GOT3 (cell line): Measurements from ENCODE around the gene C10orf95.

Experiments used
- DNase-seq: peaks from one replicate; lab custom pipeline; 2025; ENCODE audit warnings: mixed read lengths; lab: John Stamatoyannopoulos, UW

Gene C10orf95

DNA sequence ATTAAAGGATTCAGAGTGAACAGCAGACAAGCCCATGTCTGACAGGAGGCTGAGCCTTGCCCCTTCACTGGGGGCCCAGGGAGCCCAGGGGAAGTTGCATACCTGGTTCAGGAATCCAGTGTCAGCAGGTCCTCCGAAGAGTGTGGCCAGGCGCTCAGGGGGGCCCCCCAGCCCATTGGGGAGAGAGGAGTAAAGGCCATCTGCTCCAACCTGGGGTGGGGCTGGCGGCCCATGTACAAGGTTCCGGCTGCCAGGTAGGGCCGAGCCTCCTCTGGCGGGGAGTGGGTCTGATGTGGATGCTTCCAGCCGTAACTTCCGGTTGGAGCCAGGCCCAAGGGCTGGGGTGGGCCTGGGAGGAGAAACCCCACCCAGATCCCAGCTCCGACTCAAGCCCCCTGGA is 35.1 kb downstream of the C10orf95 start:
- DNase-seq: no peak

DNA sequence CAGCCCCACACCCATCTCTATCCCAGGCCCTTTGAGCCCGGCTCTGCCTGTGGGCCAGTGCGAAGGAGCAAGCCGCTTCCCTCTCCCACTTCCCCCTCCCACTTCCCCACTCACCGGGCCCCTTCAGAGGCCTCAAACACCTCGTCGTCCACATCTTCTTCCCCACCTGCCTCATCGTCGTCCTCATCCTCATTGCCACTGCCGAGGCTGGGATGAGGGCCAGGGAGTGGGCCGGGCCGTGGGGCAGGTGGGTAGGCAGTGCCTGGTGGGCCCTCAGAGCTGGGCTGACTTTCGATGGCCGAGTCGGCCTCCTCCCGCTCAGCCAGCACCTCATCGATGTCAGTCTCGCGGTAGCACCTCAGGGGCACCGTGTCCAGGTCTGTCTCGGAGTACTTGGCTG is 36.6 kb downstream of the C10orf95 start:
- no peak for DNase-seq

DNA sequence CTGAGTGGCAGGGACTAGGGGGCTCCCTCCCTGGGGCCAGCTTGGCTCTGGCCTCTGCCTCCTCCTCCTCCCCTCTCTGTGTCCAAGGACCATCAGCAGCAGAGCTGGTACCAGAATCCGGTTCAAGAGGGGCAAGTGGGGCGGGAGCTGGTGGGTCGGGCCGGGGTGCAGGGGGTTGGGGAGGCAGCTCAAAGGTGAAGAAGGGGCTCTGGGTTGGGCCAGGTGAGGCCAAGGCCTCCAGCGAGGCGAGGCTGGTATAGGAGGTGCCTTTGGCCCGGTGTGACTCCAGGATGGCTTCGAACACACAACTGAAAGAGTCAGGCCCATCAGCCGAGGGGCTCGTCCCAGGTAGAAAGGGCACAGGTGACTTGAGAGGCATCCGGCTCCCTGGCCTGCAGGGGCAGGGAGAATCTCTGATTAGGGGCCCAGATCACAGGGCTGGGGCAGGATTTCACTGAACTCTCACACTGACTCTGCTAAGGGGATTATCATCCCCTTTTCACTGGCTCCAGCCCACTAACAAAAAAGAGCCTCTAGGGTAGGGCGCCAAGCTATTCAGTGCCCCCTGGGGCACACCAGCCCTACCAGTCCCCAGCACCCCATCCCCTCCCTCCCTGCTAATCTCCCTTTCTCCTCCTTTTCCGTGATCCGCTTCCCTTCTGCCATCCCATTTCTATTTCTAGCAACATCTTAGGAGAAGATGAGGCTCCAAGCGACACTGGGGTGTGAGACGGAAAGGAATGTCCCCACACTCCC is 37.4 kb downstream of the C10orf95 start:
- DNase-seq: no peak

DNA sequence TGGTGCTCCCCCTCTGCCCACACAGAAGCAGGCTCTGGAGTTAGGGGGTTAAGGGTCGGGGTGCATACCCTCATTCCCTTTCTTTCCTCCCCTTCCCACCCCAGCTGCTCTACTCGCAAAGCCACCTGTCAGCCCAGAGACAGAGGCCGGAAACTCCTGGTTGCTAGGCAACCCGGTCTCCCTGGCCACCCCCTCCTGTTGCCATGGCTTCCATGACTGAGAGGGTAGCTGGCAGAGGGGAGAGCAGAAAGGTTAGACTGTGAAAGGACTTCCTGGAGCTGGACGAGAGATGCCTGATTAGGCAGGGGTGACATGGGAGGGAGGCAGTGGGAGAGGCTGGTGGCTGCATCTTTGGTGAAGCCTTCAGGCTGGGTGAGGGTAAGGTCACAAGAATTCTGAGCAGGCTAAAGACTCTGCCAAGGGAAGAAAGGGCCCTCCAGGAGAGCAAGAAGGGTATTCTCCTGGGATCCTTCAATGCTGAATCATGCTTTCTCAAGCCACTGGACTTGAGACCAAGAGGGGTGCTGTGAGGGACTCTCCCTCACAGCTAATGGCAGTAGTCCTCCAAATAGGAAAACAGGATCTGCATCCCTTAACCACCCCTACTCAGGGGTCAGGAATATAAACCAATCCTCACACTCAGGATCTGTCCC is 38.2 kb downstream of the C10orf95 start:
- DNase-seq: no peak

DNA sequence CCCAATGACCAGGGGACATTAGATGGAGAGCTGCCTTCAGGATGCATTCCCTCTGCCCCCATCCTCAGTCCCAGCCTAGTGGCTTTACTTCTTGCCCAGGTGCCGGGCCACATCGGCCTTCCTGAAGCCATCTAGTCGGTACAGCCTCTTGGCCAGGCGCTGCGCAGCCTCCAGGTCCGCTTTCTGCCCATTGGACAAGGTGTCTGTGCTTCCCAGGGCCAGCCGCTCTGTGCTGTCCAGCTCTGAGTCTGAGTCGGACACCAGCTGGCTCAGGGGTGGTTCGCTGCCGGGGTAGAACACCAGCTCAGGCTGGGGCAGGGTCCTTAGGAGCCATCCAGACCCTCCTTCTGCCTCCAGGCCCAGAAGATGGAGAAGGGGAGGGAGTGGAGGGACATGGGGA is 39.0 kb downstream of the C10orf95 start:
- no peak for DNase-seq

DNA sequence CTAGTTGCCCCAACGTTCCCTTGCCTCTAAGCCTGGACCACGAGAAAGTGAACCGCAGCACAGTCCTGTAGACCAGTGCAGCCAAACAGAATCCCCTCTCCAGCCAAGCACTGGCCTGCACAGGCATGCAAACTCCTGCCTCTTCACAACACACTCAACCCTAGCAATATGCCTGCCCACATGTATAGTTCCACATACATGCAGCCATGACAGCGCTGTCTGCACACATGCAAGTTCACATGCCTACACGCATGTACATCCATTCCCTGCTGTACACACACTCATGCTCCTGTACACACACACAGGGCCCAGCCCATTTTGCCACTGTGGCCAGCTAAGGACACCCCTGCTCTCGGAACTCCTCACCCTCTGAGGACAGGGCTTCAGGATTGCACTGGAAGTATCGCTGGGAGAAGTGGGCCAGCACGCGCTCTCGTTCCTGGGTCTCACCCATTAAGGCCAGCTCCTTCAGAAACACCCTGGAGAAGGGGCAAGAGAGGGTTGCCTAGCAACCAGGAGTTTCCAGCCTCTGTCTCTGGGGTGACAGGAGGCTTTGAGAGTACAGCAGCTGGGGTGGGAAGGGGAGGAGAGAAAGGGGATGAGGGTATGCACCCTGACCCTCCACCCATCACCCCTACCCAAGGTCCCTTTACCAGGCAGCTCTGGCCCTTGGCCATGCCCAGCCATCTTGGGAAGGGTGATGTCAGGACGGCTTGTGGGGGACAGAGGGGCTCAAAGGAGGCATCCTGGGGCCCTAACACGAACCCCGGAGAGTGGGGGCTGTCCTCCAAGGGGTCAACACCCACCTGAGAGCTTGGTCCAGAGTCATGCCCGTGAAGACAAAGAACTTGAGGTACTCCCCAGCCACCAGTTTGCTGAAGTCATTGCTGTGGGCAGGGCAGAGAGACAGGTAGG is 39.7 kb downstream of the C10orf95 start:
- no peak for DNase-seq

DNA sequence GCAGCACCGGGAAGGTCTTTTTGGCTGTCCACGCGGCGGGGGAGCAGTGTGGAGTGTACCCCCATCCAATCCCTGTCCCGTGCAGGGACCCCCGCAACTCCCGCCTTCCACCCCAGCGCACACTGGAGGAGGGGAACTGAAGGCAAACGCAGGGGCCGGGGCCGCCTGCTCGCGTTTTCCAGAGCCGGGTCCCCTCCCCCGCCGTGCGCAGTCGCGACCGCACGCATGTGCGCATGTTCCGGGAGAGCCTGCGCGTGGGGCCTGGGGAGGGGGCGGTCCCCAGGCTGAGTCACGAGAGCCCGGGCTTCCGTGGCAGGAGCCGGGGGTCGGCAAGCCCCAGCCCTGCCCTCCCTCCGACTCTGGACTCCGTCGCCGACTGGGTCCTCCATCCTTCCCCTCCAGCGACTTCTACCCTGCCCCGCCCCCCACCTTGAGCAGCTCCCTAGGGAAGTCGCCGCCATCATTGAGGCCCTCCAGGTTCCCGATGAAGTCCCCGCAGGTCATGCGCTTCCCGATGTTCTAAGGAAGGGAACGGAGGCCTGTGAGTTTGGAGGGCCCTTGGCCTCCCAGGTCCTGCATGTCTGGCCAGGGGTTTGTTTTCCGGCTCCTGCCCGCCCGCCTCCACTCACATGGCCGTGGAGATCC is 40.8 kb downstream of the C10orf95 start:
- DNase-seq: no peak

DNA sequence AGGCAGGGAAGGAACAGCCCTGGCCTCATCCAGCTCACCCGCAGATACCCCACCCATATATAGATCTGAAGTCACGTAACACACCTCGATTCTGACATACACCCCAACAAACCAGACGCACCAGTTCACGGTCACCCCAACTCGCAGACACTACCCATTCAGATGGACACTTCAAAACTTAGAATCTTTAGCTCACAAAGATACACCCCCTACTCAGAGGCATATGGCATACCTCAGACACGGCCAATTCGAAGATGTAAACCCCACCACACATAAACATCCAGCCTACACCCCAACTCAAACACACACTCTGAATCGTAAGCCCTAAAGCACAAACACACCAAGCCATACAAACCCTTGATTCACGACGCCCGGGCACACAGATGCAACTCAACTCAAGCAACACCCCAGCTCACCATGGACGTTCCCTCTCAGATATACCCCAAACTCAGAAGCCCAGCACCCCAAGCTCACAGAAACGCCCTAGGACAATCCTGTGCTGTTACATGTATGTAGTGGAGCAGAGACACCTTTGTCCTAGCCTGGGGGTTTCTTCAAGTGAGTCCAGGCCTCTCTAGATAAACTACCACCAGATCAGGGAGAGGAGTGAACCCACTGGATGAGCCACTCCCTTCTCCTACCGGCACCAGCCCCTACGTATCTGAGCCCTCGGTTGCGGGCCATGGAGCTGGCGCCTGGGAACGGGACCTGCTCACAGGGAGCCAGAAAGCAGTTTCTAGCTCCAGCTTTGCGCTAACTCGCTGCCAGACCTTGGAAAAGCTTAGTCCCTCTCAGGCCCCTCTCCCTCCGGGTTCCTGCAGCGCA is 41.5 kb downstream of the C10orf95 start:
- DNase-seq: no peak

DNA sequence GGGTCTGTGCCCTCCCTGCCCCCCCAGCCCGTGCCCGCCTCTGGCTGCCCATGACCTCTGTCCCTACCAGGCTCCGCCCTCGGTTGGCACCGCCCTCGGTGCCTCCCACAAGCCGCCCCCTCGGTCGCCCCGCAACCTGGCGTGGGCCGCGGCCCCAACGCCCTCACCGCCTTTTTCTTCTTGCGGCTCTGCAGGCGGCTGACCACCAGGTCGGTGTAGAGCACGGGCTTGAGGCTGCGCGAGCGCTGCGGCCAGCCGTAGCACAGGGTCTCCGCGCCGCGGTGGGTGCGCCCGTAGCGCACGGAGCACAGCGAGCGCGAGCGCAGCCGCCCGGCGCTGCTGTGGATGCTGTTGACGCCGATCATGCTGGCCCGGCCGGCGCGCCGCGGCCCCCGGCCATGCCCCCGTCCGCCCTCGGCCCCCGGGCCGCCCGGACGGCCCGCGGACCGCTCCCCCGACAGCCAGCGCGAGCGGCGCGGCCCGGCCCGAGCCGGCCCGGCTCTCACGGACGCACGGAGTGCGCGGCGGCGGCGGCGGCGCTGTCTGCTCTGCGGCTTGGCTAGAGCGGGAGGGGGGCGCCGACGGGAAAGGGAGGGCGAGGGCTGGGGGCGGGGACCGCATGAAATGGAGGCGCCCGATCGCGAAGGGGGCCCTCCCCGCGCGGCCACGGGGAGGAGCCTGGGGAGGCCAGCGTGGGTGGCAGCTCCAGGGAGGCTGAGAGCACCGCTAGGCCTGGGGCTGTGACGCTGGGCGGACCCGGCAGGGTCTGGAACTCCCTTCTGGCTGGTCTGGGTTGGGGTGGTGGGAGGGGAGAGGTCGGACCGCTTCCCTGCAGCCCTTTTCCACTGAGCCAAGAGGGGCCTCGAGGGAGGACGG is 42.4 kb downstream of the C10orf95 start:
- DNase-seq: no peak

DNA sequence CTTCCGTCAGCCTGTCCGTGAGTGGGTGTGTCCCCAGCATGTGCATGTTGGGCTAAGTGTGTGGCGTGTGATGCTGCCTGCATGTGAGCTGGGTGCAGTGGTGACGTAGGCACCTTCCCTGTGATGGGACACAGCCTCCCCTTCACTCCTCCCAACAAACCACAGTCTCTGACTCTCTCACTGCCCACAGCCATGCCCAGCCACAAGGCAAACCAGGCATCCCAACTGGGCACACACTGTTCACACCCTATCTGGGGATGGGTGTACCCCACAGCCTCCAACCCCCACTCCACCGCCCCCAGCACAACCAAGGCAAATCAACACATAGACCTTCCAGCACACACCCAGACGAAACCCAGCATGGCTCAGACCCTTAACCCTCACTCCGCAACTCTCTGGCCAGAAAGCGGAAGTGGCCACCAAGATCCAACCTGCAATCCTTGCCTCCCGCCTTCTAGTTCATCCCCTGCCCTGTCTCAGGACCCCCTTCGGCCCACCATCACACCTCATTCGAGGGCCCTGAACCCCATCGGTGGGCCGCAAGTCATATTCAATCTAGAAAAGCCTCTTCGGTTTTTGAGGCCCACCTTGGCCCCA is 43.1 kb downstream of the C10orf95 start:
- no peak for DNase-seq

DNA sequence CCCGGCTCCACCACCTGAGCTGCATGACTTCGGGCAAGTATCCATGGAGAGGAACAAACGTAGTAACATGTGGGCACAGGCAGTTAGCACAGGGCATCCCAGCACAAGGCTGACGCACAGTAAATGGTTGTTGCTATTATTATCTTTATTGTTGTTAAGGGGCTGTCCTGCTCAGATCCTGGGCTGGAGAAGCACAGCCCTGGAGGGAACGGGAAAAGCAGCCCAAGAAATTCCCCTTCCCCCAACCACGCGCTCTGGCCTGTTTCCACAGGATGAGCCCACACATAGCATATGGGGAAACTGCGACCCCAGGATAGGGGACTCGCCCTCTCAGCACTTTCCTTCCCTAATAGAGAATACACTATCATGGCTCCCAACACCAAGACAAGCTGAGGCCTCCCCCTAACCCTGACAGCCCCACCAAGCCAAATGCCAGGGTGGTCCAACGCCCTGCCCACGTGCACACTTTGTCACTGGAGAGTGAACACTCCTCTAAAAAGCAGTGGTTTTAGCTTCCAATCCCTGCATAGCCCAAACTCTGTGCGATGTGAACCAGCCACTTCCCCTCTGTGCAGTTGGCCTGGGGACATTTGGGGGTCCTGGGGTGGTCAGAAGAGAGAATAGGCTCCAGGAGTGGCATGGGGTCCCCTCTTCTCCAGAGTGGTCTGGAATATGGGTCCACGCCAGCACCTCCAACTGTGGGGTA is 43.8 kb downstream of the C10orf95 start:
- DNase-seq: no peak

DNA sequence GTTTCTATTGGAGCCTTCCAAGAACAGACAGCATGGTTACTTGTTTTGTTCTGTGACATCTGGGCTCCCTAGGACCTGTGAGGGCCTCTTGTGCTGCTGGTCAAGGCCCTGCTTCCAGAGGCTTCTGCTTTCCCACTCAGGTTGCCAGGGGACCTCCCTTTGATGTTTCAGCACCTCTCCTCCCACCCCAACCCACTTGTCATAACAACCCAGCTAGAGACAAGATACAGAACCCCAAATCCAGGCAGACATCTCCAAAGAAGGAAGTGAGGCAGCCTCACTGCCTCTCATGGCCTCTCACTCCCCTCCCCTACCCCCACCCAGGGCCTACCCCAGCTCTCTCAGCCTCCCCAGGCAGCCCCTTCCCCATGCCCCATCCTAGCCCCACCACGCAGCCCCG is 44.5 kb downstream of the C10orf95 start:
- no peak for DNase-seq

DNA sequence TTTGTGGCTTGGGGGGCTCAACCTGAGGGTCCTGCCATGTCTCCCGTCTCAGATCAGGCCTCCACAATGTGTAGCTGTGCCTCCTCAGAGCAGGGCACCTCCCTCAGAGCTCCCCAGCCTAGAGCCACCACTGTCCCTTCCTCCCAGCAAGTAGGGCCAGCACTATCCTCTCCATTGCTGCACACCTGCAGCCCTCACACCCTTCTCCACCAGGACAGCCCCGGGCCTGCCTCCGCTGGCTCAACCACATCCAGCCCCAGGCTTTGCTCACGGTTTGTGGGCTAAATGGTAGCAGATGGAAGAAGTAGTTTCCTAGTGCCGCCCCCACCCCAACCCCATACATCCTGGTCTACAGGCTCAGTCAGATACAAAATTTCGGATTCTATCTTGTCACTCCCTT is 45.7 kb downstream of the C10orf95 start:
- DNase-seq: no peak

DNA sequence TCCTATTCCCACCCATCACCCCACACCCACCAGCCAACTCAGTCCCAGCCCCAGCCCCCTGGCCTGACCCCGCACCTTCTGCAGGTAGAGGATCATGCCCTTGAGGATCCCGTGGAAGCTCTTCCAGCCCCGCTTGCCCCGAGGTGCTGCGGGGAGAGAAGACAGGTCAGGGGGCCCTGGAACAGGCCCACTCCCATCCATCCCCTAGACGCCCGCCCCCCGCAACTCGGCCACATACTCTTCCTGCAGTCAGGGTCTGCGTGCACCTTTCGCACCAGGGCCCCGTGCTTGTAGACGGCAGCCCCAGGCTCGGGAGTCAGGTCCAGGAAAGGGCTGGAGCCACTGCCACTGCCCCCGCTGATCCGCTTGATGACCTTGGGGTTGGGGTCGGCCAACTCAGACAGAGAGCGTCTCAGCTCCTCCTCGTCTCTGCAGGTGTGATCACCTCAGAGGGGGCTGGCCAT is 46.2 kb downstream of the C10orf95 start:
- no peak for DNase-seq

DNA sequence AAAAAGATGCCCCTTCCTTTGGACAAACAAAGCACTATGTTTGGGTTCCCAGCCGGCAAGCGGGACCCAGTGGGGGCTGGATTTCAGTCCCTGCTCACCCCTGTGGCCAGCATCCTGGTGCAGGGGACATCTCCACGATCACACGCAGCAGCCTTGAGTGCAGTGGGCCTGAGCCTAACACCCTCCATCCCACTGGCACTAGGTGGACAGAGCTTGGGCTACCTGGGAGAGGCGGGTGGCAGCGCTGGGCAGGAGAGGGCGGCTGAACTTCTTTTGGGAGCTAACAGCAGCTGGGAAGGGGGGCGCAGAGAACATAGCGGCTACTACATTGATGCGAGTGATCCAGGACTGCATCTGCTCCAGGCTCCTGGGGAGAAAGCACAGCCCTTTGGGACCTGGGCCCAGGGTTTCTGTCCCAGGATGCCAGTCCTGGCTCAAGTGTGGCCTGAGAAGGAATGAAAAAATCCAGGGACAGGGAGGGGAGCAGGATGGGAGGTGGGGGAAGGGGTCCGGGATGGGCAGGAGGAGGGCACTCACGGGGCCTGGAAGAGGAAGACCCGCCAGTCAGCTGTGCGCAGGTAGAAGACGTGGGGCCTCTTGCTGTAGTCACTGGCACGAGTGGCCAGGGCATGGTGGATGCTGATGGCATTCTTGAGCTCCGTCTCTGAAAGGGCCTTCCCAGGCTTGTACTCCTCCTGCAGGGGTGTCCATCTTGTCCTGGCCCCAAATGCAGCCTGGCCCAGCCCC is 46.8 kb downstream of the C10orf95 start:
- no peak for DNase-seq

DNA sequence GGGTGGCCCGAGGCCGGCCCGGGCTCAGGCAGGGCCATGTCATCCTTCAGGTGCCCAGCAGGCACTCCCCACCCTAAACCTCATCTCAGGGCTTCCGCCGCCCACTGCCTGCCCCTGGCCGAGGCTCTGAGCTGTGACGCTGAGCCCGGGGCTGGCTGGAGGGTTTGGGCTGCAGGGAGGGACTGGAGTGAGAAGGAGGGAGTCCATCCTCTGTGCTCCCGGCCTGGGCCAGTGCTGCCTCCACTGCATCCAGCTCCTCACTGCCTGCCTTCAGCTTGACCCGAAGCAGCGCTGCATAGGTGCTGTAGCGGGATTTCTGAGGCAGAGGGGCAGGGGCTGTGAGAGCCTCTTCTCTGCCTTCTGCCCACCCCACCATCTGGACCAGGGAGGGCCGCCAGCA is 48.2 kb downstream of the C10orf95 start:
- no peak for DNase-seq

DNA sequence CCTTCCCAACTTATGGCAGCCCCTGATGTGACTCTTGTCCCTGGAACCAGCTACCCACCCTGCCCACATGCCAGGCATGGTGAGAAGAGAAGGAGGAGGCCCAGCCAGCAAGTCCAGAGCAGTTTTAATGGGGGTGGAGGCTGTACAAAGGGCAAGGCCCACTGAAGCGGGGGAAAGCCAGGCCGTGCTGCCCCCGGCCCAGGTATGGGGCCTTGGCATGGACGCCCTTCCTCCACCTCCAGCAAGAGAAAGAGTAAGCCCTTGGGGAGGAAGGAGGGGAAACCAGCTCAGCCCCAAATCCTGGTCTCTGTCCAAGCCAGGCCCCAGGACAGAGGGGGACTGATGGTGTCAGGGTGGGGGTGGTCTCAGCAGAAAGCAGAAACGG is 48.8 kb downstream of the C10orf95 start:
- no peak for DNase-seq

DNA sequence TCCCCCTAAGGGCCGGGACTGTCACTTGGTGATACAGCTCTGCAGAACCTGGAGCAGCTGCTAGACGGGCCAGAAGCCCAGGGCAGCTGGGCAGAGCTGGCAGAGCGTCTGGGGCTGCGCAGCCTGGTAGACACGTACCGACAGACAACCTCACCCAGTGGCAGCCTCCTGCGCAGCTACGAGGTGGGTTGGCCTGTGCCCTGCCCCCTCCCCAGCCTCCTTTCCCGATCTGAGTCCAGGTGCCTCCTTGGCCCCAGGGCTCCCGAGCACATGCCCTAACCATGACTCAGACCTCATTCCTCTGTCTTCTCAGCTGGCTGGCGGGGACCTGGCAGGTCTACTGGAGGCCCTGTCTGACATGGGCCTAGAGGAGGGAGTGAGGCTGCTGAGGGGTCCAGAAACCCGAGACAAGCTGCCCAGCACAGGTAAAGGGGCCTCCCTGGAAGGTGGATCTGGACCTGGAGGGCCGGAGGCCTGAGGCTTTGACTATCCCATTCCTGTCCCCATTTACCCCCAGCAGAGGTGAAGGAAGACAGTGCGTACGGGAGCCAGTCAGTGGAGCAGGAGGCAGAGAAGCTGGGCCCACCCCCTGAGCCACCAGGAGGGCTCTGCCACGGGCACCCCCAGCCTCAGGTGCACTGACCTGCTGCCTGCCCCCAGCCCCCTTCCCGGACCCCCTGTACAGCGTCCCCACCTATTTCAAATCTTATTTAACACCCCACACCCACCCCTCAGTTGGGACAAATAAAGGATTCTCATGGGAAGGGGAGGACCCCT is 49.4 kb downstream of the C10orf95 start:
- DNase-seq: no peak
